Measurements from ENCODE around the gene LHFPL2.

The LHFPL2 gene

GRCh38 chr5:78521455-78521854 lies 127.1 kb downstream of the LHFPL2 start:
- H3K4me3 ChIP-seq (ENCODE audit: extremely low read depth, insufficient read depth, low read length, poor library complexity, severe bottlenecking), result no peak overlapping the region
- no peaks in the 10 kb centered on the region for H3K9me3 ChIP-seq (ENCODE audit: control insufficient read depth, low read length)
- WGBS, 2 experiments (ENCODE audit: insufficient coverage in 2 of 2), result 100% methylated on average over 1 of the region's 2 CpGs; no CpG with 5 or more reads in 1 of the 2 experiments
- no peak overlapping the region for H3K27ac ChIP-seq (ENCODE audit: low read depth, low read length, severe bottlenecking)
- peaks cover 2% of the 10 kb centered on the region for H3K36me3 ChIP-seq (ENCODE audit: control insufficient read depth, insufficient read depth, low read length)
- H3K4me1 ChIP-seq (ENCODE audit: control insufficient read depth, insufficient read depth, low read length, poor library complexity, severe bottlenecking), result peaks cover 29% of the 10 kb centered on the region

GRCh38 chr5:78519198-78519941 lies 129.2 kb downstream of the LHFPL2 start:
- WGBS, 2 experiments (ENCODE audit: insufficient coverage in 2 of 2), result 97 to 100% methylated on average over 3 to 6 of the region's 9 CpGs
- H3K27ac ChIP-seq (ENCODE audit: low read depth, low read length, severe bottlenecking), result peak overlapping the region; percentile 65
- no peak overlapping the region for H3K4me3 ChIP-seq (ENCODE audit: extremely low read depth, insufficient read depth, low read length, poor library complexity, severe bottlenecking)
- no peaks in the 10 kb centered on the region for H3K9me3 ChIP-seq (ENCODE audit: control insufficient read depth, low read length)
- peaks cover 9% of the 10 kb centered on the region for H3K36me3 ChIP-seq (ENCODE audit: control insufficient read depth, insufficient read depth, low read length)
- peaks cover 19% of the 10 kb centered on the region for H3K4me1 ChIP-seq (ENCODE audit: control insufficient read depth, insufficient read depth, low read length, poor library complexity, severe bottlenecking)

- peaks cover 17% of the 10 kb centered on the region for H3K36me3 ChIP-seq (ENCODE audit: control insufficient read depth, insufficient read depth, low read length)
- peaks cover 19% of the 10 kb centered on the region for H3K4me1 ChIP-seq (ENCODE audit: control insufficient read depth, insufficient read depth, low read length, poor library complexity, severe bottlenecking)
- peak overlapping the region; percentile 65 for H3K27ac ChIP-seq (ENCODE audit: low read depth, low read length, severe bottlenecking)
- H3K9me3 ChIP-seq (ENCODE audit: control insufficient read depth, low read length), result no peaks in the 10 kb centered on the region
- 60 to 67% methylated on average over 11 of the region's 14 CpGs for WGBS, 2 experiments (ENCODE audit: insufficient coverage in 2 of 2)
- no peak overlapping the region for H3K4me3 ChIP-seq (ENCODE audit: extremely low read depth, insufficient read depth, low read length, poor library complexity, severe bottlenecking)
Measured at GRCh38 chr5:78518365-78519197, 130.0 kb downstream of the LHFPL2 start.

DNA sequence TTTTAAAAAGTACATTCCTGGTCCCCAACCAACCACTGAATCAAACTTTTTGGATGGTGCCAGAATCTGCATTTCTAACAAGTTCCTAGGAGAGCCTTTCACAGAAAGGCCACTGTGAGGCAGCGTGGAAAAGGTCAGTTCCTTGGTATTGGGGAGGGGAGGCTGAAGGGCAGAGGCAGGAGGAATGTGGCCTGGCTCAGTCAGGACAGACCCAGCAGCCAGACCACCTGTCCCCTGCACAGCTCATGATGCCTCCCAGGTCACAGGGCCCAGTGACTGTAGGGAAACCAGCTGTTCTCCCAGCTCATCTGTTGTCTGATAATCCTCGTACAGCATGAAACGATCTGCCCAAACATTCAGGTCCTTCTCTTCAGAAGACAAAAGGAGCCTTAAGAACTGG lies 132.9 kb downstream of the LHFPL2 start:
- WGBS, 2 experiments (ENCODE audit: insufficient coverage in 2 of 2), result 94% methylated on average over 3 of the region's 3 CpGs; no CpG with 5 or more reads in 1 of the 2 experiments
- Histone ChIP-seq H3K4me1 (ENCODE audit: control insufficient read depth, insufficient read depth, low read length, poor library complexity, severe bottlenecking) (peaks cover 29% of the 10 kb centered on the region), H3K9me3 (ENCODE audit: control insufficient read depth, low read length) (no peaks in the 10 kb centered on the region), H3K4me3 (ENCODE audit: extremely low read depth, insufficient read depth, low read length, poor library complexity, severe bottlenecking) (no peak overlapping the region), H3K36me3 (ENCODE audit: control insufficient read depth, insufficient read depth, low read length) (peaks cover 20% of the 10 kb centered on the region), H3K27ac (ENCODE audit: low read depth, low read length, severe bottlenecking) (no peak overlapping the region)

DNA sequence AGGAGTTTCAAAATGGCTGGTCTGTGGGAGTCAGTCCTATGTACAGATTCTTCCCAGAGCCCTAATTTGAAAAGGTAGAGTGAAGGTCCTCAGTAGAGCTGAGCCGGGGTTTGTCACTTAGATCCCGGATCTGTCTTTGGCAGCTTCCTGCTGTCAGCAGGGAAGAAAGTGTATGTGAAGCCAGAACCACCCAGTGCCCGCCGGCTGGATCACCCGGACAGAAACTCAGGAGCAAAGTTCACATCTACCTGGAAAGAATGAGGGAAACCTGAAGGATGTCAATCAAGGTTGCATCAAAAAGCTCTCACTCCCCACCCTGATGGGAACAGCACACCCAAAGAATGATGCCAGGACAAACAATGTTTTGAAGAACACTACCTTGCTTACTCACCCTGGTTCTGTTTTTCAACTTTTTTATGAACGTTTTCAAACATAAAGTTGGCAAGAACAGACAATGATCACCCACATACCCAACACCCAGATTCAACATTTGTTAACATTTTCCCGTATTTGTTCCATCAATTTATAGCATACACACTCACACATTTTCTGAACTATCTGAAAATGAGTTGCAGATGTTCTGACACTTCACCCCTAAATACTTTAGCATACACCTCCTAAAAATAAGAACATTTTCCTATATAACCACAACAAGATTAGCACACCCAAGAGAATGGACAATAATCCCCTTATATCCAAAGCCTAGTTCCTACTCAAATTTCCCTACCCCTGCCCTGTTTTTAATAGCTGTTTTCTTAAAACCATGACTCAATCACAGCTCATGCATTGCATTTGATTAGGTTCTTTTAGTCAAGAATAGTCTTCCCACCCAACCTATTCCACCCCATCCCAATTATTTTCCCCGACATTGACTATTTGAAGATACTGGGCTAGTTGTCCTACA lies 133.9 kb downstream of the LHFPL2 start:
- H3K27ac ChIP-seq (ENCODE audit: low read depth, low read length, severe bottlenecking), result no peak overlapping the region
- WGBS, 2 experiments (ENCODE audit: insufficient coverage in 2 of 2), result 87 to 91% methylated on average over 6 to 8 of the region's 8 CpGs
- H3K36me3 ChIP-seq (ENCODE audit: control insufficient read depth, insufficient read depth, low read length), result peaks cover 20% of the 10 kb centered on the region
- H3K4me3 ChIP-seq (ENCODE audit: extremely low read depth, insufficient read depth, low read length, poor library complexity, severe bottlenecking), result no peak overlapping the region
- peaks cover 38% of the 10 kb centered on the region for H3K4me1 ChIP-seq (ENCODE audit: control insufficient read depth, insufficient read depth, low read length, poor library complexity, severe bottlenecking)
- H3K9me3 ChIP-seq (ENCODE audit: control insufficient read depth, low read length), result no peaks in the 10 kb centered on the region

DNA sequence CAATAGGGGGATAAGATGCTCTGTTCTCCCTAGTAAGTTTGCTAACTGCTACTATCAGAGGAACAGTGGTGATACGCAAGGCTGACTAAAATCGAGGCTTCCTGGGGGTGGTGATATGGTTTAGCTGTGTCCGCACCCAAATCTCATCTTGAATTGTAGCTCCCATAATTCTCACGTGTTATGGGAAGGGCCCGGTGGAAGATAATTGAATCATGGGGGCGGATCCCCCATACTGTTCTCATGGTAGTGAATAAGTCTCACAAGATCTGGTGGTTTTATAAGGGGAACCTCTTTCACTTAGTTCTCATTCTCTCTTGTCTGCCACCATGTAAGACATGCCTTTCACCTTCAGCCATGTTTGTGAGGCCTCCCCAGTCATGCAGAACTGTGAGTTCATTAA lies 135.1 kb downstream of the LHFPL2 start:
- Histone ChIP-seq H3K4me3 (ENCODE audit: extremely low read depth, insufficient read depth, low read length, poor library complexity, severe bottlenecking) (no peak overlapping the region), H3K36me3 (ENCODE audit: control insufficient read depth, insufficient read depth, low read length) (peaks cover 20% of the 10 kb centered on the region), H3K9me3 (ENCODE audit: control insufficient read depth, low read length) (no peaks in the 10 kb centered on the region), H3K27ac (ENCODE audit: low read depth, low read length, severe bottlenecking) (no peak overlapping the region), H3K4me1 (ENCODE audit: control insufficient read depth, insufficient read depth, low read length, poor library complexity, severe bottlenecking) (peaks cover 38% of the 10 kb centered on the region)
- WGBS, 2 experiments (ENCODE audit: insufficient coverage in 2 of 2), result 80 to 90% methylated on average over 2 to 3 of the region's 6 CpGs

- WGBS, 2 experiments (ENCODE audit: insufficient coverage in 2 of 2), result 100% methylated on average over 1 to 2 of the region's 3 CpGs
- no peak overlapping the region for H3K27ac ChIP-seq (ENCODE audit: low read depth, low read length, severe bottlenecking)
- no peak overlapping the region for H3K4me3 ChIP-seq (ENCODE audit: extremely low read depth, insufficient read depth, low read length, poor library complexity, severe bottlenecking)
- no peaks in the 10 kb centered on the region for H3K9me3 ChIP-seq (ENCODE audit: control insufficient read depth, low read length)
- peaks cover 40% of the 10 kb centered on the region for H3K4me1 ChIP-seq (ENCODE audit: control insufficient read depth, insufficient read depth, low read length, poor library complexity, severe bottlenecking)
- peaks cover 20% of the 10 kb centered on the region for H3K36me3 ChIP-seq (ENCODE audit: control insufficient read depth, insufficient read depth, low read length)
Measured at GRCh38 chr5:78512435-78512834, 136.1 kb downstream of the LHFPL2 start.

- H3K27ac ChIP-seq (ENCODE audit: low read depth, low read length, severe bottlenecking), result peak overlapping the region; percentile 41
Measured at GRCh38 chr5:78511121-78511906, 137.3 kb downstream of the LHFPL2 start.

GRCh38 chr5:78509884-78510769 lies 138.4 kb downstream of the LHFPL2 start:
- 55 to 66% methylated on average over 49 to 58 of the region's 61 CpGs for WGBS, 2 experiments (ENCODE audit: insufficient coverage in 2 of 2)
- H3K27ac ChIP-seq (ENCODE audit: low read depth, low read length, severe bottlenecking), result peak overlapping the region; percentile 41
- peaks cover 18% of the 10 kb centered on the region for H3K36me3 ChIP-seq (ENCODE audit: control insufficient read depth, insufficient read depth, low read length)
- H3K4me3 ChIP-seq (ENCODE audit: extremely low read depth, insufficient read depth, low read length, poor library complexity, severe bottlenecking), result peak overlapping the region; percentile 5
- no peaks in the 10 kb centered on the region for H3K9me3 ChIP-seq (ENCODE audit: control insufficient read depth, low read length)
- peaks cover 52% of the 10 kb centered on the region for H3K4me1 ChIP-seq (ENCODE audit: control insufficient read depth, insufficient read depth, low read length, poor library complexity, severe bottlenecking)

More at GRCh38 chr5:78511121-78511906, 137.3 kb downstream of the LHFPL2 start:
- H3K4me1 ChIP-seq (ENCODE audit: control insufficient read depth, insufficient read depth, low read length, poor library complexity, severe bottlenecking), result peaks cover 44% of the 10 kb centered on the region
- peaks cover 17% of the 10 kb centered on the region for H3K36me3 ChIP-seq (ENCODE audit: control insufficient read depth, insufficient read depth, low read length)
- no peak overlapping the region for H3K4me3 ChIP-seq (ENCODE audit: extremely low read depth, insufficient read depth, low read length, poor library complexity, severe bottlenecking)
- no peaks in the 10 kb centered on the region for H3K9me3 ChIP-seq (ENCODE audit: control insufficient read depth, low read length)
- WGBS, 2 experiments (ENCODE audit: insufficient coverage in 2 of 2), result 82 to 96% methylated on average over 9 to 10 of the region's 10 CpGs

Measured in mesodermal cell (in vitro differentiated cells).